COLO668 (cell line): ENCODE results near the gene RANBP17.
A peak's percentile ranks its signal among the peaks of the same experiment; 100 is the strongest.
"Not testable (repeated sequence)": the region's sequence is repeated elsewhere in the genome, so short reads cannot be mapped to it uniquely, and the experiment has no call there.

Source experiments
- DNase-seq: peaks from one replicate; lab custom pipeline; 2025; ENCODE audit not compliant: unreplicated experiment; lab: John Stamatoyannopoulos, UW

The RANBP17 gene

GRCh38 chr5:170861917-170862766 is at the start of gene RANBP17:
TSS of gene RANBP17 (plus strand) at chr5:170862018.
- DNase-seq: peak; percentile 81

- DNase-seq: no peak
These were observed 48.6 kb upstream of the RANBP17 start for GRCh38 chr5:170813231-170813630.

- DNase-seq: no peak
These were observed 44.6 kb upstream of the RANBP17 start for GRCh38 chr5:170817195-170817594.

GRCh38 chr5:170818232-170818631 is 43.6 kb upstream of the RANBP17 start:
- DNase-seq: no peak

GRCh38 chr5:170819824-170820223 is 42.0 kb upstream of the RANBP17 start:
- no peak for DNase-seq

GRCh38 chr5:170821257-170821800 is 40.5 kb upstream of the RANBP17 start:
- DNase-seq: no peak

- DNase-seq: no peak
These were observed 35.7 kb upstream of the RANBP17 start for GRCh38 chr5:170826117-170826516.

- no peak for DNase-seq
These were observed 29.6 kb upstream of the RANBP17 start for GRCh38 chr5:170832241-170832640.

- not testable (repeated sequence) for DNase-seq
These were observed 27.8 kb upstream of the RANBP17 start for GRCh38 chr5:170833981-170834380.

- DNase-seq: no peak
These were observed 25.6 kb upstream of the RANBP17 start for GRCh38 chr5:170836226-170836625.

- DNase-seq: no peak
These were observed 17.9 kb upstream of the RANBP17 start for GRCh38 chr5:170843870-170844269.

GRCh38 chr5:170844651-170845050 is 17.2 kb upstream of the RANBP17 start:
- no peak for DNase-seq

- DNase-seq: no peak
These were observed 15.4 kb upstream of the RANBP17 start for GRCh38 chr5:170846416-170846815.

GRCh38 chr5:170846846-170847245 is 15.0 kb upstream of the RANBP17 start:
- DNase-seq: no peak

GRCh38 chr5:170848033-170848432 is 13.8 kb upstream of the RANBP17 start:
- no peak for DNase-seq

GRCh38 chr5:170849374-170849773 is 12.4 kb upstream of the RANBP17 start:
- no peak for DNase-seq

- no peak for DNase-seq
These were observed 7.3 kb upstream of the RANBP17 start for GRCh38 chr5:170854566-170854965.

GRCh38 chr5:170857066-170857465 is 4.8 kb upstream of the RANBP17 start:
- no peak for DNase-seq

GRCh38 chr5:170860415-170860814 is 1.4 kb upstream of the RANBP17 start:
- DNase-seq: no peak

GRCh38 chr5:170860818-170861666 is 776 bp upstream of the RANBP17 start:
- DNase-seq: no peak

- no peak for DNase-seq
These were observed 226 bp upstream of the RANBP17 start for GRCh38 chr5:170861667-170861916.

- DNase-seq: no peak
These were observed 1.8 kb downstream of the RANBP17 start for GRCh38 chr5:170863646-170864045.
